Hepatocyte (in vitro differentiated cells): ENCODE data around the gene RAB3GAP2.

Experiments
- EZH2 ChIP-seq: fragments of 200-600 bp; sonication (generic); IDR thresholded peaks from 2 replicates; pipeline ENCODE4 v1.6.1; 2016; ENCODE audit warnings: antibody characterized with exemption, mild to moderate bottlenecking, borderline replicate concordance
- TF ChIP-seq, protein P1 (sequence below): fragments of 200-600 bp; sonication (generic); IDR thresholded peaks from 2 replicates; pipeline ENCODE4 v1.5.1; 2016; ENCODE audit warnings: antibody characterized with exemption, mild to moderate bottlenecking; ENCODE audit not compliant: poor library complexity

DNA sequence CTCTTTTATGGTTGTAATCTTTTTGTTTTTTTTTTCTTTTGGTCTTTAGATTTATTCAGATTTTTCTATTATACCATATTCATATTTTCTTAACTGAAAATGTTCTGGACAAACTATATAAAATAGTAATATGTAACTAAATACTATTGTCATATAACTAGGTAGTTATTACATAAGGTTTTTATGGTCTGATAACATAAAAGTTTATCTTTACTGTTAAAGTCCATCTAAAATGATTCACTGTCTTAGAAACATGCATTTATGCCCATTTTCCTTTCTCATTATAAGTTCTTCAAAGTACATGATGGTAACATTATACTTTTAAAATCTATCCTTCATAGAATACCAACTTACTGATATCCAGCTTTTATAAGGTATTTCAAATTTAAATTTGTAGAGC lies 149.2 kb downstream of the RAB3GAP2 start:
- TF ChIP-seq, protein P1, sequence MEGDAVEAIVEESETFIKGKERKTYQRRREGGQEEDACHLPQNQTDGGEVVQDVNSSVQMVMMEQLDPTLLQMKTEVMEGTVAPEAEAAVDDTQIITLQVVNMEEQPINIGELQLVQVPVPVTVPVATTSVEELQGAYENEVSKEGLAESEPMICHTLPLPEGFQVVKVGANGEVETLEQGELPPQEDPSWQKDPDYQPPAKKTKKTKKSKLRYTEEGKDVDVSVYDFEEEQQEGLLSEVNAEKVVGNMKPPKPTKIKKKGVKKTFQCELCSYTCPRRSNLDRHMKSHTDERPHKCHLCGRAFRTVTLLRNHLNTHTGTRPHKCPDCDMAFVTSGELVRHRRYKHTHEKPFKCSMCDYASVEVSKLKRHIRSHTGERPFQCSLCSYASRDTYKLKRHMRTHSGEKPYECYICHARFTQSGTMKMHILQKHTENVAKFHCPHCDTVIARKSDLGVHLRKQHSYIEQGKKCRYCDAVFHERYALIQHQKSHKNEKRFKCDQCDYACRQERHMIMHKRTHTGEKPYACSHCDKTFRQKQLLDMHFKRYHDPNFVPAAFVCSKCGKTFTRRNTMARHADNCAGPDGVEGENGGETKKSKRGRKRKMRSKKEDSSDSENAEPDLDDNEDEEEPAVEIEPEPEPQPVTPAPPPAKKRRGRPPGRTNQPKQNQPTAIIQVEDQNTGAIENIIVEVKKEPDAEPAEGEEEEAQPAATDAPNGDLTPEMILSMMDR: no peak
- TF ChIP-seq EZH2: no peak
